Activated CD4-positive, alpha-beta T cell treated with anti-CD3 and anti-CD28 coated beads, Interleukin-2, amount 50 U/mL, for 48 hours (primary cell): ENCODE results near the gene SAMD4A.
"Not testable (repeated sequence)": the region's sequence is repeated elsewhere in the genome, so short reads cannot be mapped to it uniquely, and the experiment has no call there.

Experiments used
- DNase-seq, 2 experiments: peaks; one replicate each; pipeline ENCODE4 v3.0.0-alpha.2; 2020

SAMD4A gene

DNA sequence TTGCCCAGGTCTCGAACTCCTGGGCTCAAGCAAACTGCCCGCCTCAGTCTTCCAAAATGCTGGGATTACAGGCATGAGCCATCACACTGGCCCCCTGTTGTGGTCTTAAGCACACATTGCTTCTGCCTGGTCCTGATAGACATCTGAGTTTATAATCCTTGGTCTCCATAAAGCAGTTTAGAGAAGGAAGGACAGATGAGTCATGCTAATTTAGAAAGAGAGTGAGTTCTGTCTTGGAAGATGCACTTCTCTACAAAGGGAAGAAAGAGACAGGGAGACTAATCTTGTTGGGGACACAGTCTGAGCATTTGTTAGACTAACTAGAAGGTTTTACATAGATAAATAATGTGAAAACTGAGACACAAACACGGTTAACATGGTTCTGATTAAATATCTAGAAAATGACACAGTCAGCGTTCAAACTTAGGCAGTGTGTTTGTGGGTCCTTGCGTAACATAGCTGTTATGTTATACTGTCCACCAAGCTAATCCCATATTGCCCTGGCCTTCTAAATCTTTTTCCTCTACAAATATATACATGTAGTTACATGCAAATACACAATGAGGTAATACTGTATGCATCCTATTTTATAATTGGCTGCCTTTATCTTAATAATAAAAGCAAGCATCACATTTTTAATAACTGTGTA is 31.0 kb downstream of the SAMD4A start:
- no peak for DNase-seq

- DNase-seq: no peak
Observed at GRCh38 chr14:54599966-54600716, 33.2 kb downstream of the SAMD4A start.

GRCh38 chr14:54600717-54601109 is 33.8 kb downstream of the SAMD4A start:
- DNase-seq: no peak

- DNase-seq: no peak
Observed at GRCh38 chr14:54603362-54603761, 36.4 kb downstream of the SAMD4A start.

GRCh38 chr14:54606178-54606577 is 39.2 kb downstream of the SAMD4A start:
- no peak for DNase-seq

DNA sequence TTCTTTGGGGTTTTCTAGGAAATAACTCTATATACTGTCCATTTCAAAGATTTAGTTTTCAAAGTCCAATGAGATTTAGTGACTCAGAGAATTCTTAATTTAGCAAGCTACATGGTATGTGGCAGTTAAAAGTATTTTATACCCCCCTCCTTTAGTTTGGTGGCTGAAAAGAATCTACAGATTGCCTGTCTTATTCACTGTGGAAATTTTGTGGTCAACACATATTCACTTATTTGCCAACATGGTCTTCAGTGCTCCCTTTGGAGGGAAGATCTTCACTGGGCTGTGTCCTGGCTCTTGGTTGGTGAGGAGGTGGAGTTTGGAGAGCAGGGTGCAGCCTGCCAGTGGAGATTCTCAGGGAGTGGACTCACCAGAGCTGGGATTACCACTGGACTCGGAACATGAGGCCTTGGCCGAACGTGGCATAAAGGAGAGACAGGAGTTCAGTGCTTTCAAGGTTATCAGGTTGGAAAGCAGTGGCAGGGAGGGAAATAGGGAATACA is 39.8 kb downstream of the SAMD4A start:
- no peak for DNase-seq

- DNase-seq: no peak
Observed at GRCh38 chr14:54609576-54609975, 42.6 kb downstream of the SAMD4A start.

GRCh38 chr14:54610051-54610977 is 43.4 kb downstream of the SAMD4A start:
- no peak for DNase-seq

GRCh38 chr14:54614296-54614695 is 47.4 kb downstream of the SAMD4A start:
- no peak for DNase-seq

DNA sequence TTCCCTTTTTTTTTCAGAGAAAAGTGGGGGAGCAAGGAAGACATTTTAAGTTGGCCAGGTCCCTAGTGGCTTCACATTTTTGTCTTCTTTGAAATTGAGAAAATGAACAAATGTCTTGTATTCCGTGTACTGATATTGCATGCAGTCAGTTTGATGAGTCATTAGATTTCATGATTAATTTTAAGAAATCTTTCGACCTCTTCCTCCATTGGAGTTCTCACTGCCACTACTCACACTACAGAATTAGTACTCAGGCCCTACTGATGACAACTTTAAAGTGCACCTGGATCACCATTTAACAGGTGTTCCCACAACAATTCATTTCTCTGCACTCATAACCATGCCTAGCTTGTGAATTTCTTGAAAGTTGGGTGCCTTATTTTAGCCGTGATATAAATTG is 50.5 kb downstream of the SAMD4A start:
- DNase-seq: no peak

DNA sequence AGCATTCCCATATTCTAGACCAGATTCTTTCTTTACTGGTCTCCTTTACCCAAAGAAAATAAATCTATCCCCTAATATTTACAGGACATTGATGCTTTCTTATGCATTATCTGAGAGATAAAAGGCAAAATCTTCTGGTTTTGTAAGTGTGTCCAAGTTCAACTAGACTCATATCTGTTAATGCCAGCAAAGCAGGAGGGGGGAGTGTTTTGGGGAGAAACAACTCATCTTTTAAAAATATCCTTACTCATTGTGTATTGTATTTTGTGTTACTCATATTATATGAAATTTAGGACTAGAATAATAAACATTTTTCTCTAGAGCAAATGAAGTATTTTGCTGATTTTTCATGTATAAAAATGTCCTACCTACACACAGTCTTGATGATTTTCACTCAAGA is 54.8 kb downstream of the SAMD4A start:
- DNase-seq: no peak

- DNase-seq: peak; percentile 72 to 84
Observed at GRCh38 chr14:54622192-54622958, 55.4 kb downstream of the SAMD4A start.

- no peak for DNase-seq
Observed at GRCh38 chr14:54623279-54624004, 56.5 kb downstream of the SAMD4A start.

DNA sequence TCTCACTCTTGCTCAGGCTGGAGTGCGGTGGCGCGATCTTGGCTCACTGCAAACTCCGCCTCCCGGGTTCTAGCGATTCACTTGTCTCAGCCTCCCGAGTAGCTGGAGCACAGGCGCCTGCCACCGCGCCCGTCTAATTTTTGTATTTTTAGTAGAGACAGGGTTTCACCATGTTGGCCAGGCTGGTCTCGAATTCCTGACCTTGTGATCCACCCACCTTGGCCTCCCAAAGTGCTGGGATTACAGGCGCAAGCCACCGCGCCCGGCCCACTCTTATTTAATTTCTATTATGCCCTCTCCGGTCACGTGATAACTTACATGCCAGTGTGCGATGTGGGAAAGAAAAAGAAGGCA is 57.1 kb downstream of the SAMD4A start:
- DNase-seq: not testable (repeated sequence)

DNA sequence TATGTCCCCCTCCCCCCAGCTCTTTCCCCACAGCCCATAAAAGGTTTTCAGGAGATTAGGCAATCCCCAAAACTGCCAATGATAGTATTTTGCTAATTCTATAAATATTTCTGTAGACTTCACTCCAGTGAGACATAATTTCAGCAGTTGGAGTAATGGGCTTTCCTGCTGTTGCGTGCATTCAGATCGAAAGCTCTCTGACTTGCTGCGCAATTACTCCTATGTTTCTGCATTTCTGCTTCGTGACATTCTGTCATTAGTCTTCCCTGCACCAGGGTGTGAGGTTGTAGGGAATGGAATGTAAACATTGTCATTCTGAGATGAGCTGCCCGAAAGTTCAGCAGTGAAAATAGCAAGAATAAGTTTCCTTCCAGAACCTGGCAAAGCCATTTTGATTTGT is 58.2 kb downstream of the SAMD4A start:
- no peak for DNase-seq

DNA sequence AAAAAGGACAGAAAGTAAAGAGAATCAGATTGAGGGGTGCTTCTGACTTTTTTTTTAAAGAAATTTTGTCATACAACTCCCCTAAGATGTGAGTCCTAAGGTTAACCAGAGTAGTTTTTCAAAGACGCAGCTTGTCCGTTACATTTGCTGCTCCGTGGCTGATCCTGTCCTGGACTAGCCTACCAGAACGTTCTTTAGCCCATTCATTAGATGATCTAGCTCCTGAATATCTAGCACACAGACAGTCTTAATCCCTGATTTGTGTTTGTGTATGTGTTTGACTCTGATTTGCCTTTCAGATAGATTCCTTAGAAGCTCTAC is 60.3 kb downstream of the SAMD4A start:
- no peak for DNase-seq

DNA sequence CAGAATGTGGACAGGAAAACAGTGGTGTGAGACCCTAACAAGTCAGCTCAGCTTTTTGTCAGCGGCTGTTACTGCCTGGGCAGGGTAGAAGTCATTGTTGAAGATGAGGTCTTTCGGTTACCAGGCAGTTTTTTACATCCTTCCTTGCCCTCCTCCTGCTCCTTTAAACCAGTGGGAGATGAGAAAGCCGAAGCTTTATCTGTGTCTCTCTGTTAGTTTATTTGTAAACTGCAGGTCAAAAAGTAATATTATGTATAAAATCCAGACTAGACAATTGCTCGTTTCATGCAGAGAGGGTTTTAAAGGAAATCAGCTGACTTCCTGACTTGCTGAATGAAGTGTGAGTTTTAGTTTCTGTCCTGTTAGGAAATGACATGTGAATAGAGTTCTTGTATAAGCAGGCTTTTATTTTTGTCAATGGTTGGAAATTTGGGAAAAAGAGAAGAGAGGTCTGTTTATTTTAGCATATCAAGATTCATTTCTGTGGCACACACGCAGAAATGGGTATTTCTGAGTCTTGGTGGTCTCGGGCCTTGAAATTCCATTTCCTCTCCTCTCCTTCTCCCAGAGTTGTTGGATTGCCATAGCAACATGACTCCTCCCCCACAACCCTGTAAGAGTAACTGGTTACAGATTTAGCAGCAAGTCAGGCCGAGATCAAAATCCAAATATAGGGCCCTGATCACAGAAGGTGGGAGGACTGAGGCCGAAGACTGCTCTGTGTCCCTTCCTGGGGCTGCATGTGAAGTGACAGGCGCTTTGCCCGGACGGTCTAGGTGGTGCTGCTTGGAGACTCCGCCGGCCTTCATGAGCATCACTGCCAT is 60.8 kb downstream of the SAMD4A start:
- peak; percentile 29 to 41 for DNase-seq

- DNase-seq: no peak
Observed at GRCh38 chr14:54629183-54629582, 62.3 kb downstream of the SAMD4A start.

DNA sequence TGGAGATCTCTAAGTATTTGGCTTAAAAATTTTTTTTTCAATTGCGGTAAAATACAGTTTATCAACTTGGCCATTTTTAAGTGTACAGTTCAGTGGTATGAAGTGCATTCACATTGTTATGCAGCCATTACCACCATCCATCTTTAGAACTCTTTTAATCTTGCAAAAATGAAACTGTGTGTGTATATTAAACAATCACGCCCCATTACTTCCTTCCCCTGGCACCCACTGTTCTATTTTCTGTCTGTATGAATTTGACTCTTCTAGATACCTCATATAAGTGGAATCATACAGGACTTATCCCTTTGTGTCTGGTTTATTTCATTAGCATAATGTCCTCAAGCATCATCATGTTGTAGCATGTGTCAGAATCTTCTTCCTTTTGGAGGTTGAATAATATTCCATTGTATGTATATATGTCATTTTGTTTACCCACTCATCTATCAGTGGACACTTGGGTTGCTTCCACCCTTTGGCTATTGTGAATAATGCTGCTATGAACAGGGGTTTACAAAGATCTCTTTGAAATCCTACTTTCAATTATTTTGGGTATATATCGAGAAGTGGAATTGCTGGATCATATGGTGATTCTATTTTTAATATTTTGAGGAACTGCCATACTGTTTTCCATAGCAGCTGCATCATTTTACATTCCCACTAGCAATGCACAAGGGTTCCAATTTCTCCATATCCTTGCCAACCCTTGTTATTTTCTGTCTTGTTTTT is 62.9 kb downstream of the SAMD4A start:
- no peak for DNase-seq

DNA sequence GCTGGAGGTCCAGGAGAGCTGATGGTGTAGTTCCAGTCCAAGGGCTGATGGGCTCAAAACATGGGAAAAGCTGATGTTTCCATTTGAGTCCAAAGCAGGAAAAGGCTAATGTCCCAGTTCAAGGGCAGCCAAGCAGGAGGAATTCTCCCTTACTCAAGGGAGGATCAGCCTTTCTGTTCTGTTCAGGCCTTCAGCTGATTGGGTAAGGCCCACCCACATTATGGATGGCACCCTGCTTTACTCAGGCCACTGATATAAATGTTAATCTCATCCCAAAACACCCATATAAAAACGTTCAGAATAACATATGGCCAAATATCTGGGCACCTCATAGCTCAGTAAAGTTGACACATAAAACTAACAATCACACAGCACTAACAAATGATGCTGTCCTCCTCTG is 64.1 kb downstream of the SAMD4A start:
- no peak for DNase-seq

DNA sequence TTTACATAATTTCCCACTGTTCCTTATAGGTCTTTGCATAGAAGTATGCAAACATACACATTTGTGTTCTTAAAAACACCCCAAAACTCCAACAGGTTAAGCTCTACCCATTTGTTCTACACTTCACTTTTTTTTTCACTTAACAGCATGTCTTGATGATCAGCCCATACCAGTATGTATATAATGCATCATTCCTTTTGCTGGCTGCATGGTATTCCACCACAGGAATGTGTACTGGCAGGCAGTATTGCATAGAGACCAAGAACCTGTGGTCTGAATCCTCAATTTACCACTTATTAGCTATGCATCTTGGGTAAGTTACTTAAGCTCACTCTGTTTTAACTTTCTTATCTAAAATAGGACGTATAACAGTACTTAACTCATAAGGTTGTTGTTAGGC is 65.5 kb downstream of the SAMD4A start:
- DNase-seq: no peak
